Breast epithelium (tissue), 4 donors: Measurements from ENCODE around the gene FAU. TPM values are rescaled to one million over a fixed set of nuclear protein-coding genes. Genes with fewer than 3 reads are reported as not detected.
"Not testable (repeated sequence)": the region's sequence is repeated elsewhere in the genome, so short reads cannot be mapped to it uniquely, and the experiment has no call there.

Source experiments
- DNase-seq, 2 donors: peaks; one replicate each; pipeline ENCODE4 v3.0.0-alpha.2; 2019; ENCODE audit warnings: low spot score in 2 of 2
- H3K27ac ChIP-seq, 2 donors: fragments of 200-600 bp; sonication (generic) in 1 of 2; one replicate each; pipeline ENCODE4 v1.5.1; 2016 to 2019; ENCODE audit warnings: mild to moderate bottlenecking in 1 of 2
- H3K27me3 ChIP-seq, 2 donors: fragments of 200-600 bp; sonication (generic) in 1 of 2; one replicate each; pipeline versions ENCODE4 v1.5.1 to v1.6.0; 2017 to 2019; ENCODE audit warnings: control low read depth in 1 of 2, mild to moderate bottlenecking in 1 of 2
- H3K36me3 ChIP-seq: fragments of 200-600 bp; one replicate; pipeline ENCODE4 v1.5.1; 2019
- H3K4me1 ChIP-seq, 2 donors: fragments of 200-600 bp; sonication (generic); one replicate each; pipeline ENCODE4 v1.5.1; 2016 to 2019; ENCODE audit warnings: control low read depth in 1 of 2
- H3K4me3 ChIP-seq, 3 donors: fragments of 200-600 bp; sonication (generic); 1 replicate in 2 of 3; 2 replicates in 1 of 3; pipeline ENCODE4 v1.5.1; 2016 to 2019; ENCODE audit warnings: mild to moderate bottlenecking in 3 of 3, moderate library complexity in 2 of 3
- H3K9me3 ChIP-seq, 2 donors: fragments of 200-600 bp; sonication (generic) in 1 of 2; one replicate each; pipeline ENCODE4 v1.5.1; 2016 to 2019; ENCODE audit warnings: control low read depth in 1 of 2
- CTCF ChIP-seq, 3 donors: fragments of 450-650 bp; IDR thresholded peaks; one replicate each; pipeline ENCODE4 v1.5.1; 2016 to 2017; ENCODE audit warnings: antibody characterized with exemption in 3 of 3, mild to moderate bottlenecking in 3 of 3, moderate library complexity in 3 of 3
- POLR2A ChIP-seq: fragments of 450-650 bp; IDR thresholded peaks from one replicate; pipeline ENCODE4 v1.6.1; 2016; ENCODE audit warnings: antibody characterized with exemption, mild to moderate bottlenecking, moderate library complexity
- POLR2AphosphoS5 ChIP-seq, 3 donors: sonication (generic); formaldehyde crosslinking; IDR thresholded peaks; one replicate each; pipeline ENCODE4 v1.6.1; 2017; ENCODE audit warnings: antibody characterized with exemption in 3 of 3
- intact Hi-C: fragments of 100-400 bp; cut with DNase I; formaldehyde crosslinking; loops from one replicate; pipeline ENCODE4 v1.15.1; 2023; ENCODE audit warnings: low total_unique reads
- total RNA-seq, 3 donors: library from RNA; depleted of rRNA; stranded (reverse); fragments of >200 nt; gene quantifications; one replicate each; pipeline ENCODE4 v1.1.0, GENCODE V29; 2016

The FAU gene
- total RNA-seq, 3 donors from 2014 or later = 786 to 1,230 (median 855) TPM

DNA sequence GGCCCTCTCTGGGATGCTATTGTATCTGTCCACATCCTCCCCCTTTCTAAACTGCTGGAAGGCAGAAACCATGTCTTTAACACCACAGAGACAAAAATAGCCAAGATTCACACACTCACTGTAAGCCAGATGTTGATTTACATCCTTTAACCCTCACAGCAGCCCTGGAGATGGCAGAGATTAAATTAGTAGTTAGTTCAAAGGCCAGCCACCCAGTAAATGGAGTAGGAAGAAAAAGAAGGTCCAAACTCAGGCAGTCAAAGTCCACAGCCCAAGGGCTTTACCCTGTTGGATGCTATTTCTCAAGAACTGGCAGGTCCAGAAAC lies 2.3 kb downstream of the FAU start:
- no peak overlapping the region for H3K4me3 ChIP-seq
- H3K27me3 ChIP-seq = no peaks in the 10 kb centered on the region
- TF ChIP-seq CTCF (IDR thresholded peaks at IDR 0.05) = no peak
- TF ChIP-seq POLR2AphosphoS5 (IDR thresholded peaks at IDR 0.05) = no peak
- no peak for TF ChIP-seq POLR2A
- intact Hi-C loops = no loop called here
- no peaks in the 10 kb centered on the region for H3K9me3 ChIP-seq
- H3K27ac ChIP-seq = peak overlapping the region in 1 of 2 donors; percentile 99
- no peaks in the 10 kb centered on the region for H3K36me3 ChIP-seq
- no peak for DNase-seq
- peaks cover 5 to 15% of the 10 kb centered on the region in 2 donors for H3K4me1 ChIP-seq

GRCh38 chr11:65118891-65119669 lies 2.9 kb downstream of the FAU start:
- H3K4me3 ChIP-seq, DNase-seq, H3K9me3 ChIP-seq, intact Hi-C loops, H3K27me3 ChIP-seq, H3K36me3 ChIP-seq: not testable (repeated sequence)
- H3K4me1 ChIP-seq = peaks cover 5 to 15% of the 10 kb centered on the region in 2 donors
- H3K27ac ChIP-seq = peak overlapping the region; percentile 33 to 99

GRCh38 chr11:65118097-65118837 lies 3.7 kb downstream of the FAU start:
- H3K9me3 ChIP-seq = no peaks in the 10 kb centered on the region
- H3K27ac ChIP-seq = peak overlapping the region; percentile 48 to 89
- H3K27me3 ChIP-seq = no peaks in the 10 kb centered on the region
- intact Hi-C loops = no loop called here
- TF ChIP-seq POLR2A = no peak
- TF ChIP-seq POLR2AphosphoS5 (IDR thresholded peaks at IDR 0.05) = no peak
- peak in 1 of 3 donors; percentile 10 for TF ChIP-seq CTCF (IDR thresholded peaks at IDR 0.05)
- no peaks in the 10 kb centered on the region for H3K36me3 ChIP-seq
- DNase-seq = no peak
- no peak overlapping the region for H3K4me3 ChIP-seq
- peaks cover 5 to 15% of the 10 kb centered on the region in 2 donors for H3K4me1 ChIP-seq

GRCh38 chr11:65117206-65118096 lies 4.5 kb downstream of the FAU start, which contains the start of gene ZNHIT2:
Gene ZNHIT2, minus strand, starts transcription at chr11:65117701. Its CDS starts 48 bp downstream, at chr11:65117653.
- H3K9me3 ChIP-seq = no peaks in the 10 kb centered on the region
- DNase-seq = peak; percentile 99 to 100
- TF ChIP-seq CTCF (IDR thresholded peaks at IDR 0.05) (peak; percentile 96 to 99 (median 99)), POLR2AphosphoS5 (IDR thresholded peaks at IDR 0.05) (peak; percentile 80 to 91 (median 84)), POLR2A (peak; percentile 62)
- intact Hi-C loops = no loop called here
- peaks cover 10 to 21% of the 10 kb centered on the region in 2 donors for H3K4me1 ChIP-seq
- no peaks in the 10 kb centered on the region for H3K36me3 ChIP-seq
- H3K27ac ChIP-seq = peak within 1 kb of the TSS; percentile 79 to 89
- no peaks in the 10 kb centered on the region for H3K27me3 ChIP-seq
- peak within 1 kb of the TSS; percentile 90 to 97 (median 92) for H3K4me3 ChIP-seq
